K562 (cell line): Measurements from ENCODE around the gene TRMT1. TPM values are rescaled to one million over a fixed set of nuclear protein-coding genes. Genes with fewer than 3 reads are reported as not detected.
A peak's percentile ranks its signal among the peaks of the same experiment; 100 is the strongest.

Experiments used
- AFF4 ChIP-seq: sonication (generic); formaldehyde crosslinking; IDR thresholded peaks from 2 replicates; pipeline ENCODE4 v1.8.0; 2023; ENCODE audit warnings: mild to moderate bottlenecking, missing genetic modification reagents
- ARID4B ChIP-seq: sonication (generic); formaldehyde crosslinking; IDR thresholded peaks from 2 replicates; pipeline ENCODE4 v1.8.0; 2022; ENCODE audit warnings: mild to moderate bottlenecking, missing genetic modification reagents
- CXXC5 ChIP-seq: fragments of 250-450 bp; sonication (Bioruptor Pico); IDR thresholded peaks from 2 replicates; pipeline ENCODE4 v1.8.0; 2022; ENCODE audit warnings: inconsistent platforms, mild to moderate bottlenecking, moderate library complexity
- E2F6 ChIP-seq, 2 experiments: IDR thresholded peaks; 2 replicates each; pipeline ENCODE4 v1.6.1; 2011; ENCODE audit warnings: borderline replicate concordance in 1 of 2, control low read depth in 1 of 2, low read depth in 1 of 2, low read length in 1 of 2, mild to moderate bottlenecking in 1 of 2, mixed read lengths in 1 of 2, moderate library complexity in 1 of 2; ENCODE audit not compliant: insufficient read depth in 1 of 2, insufficient read length in 1 of 2, poor library complexity in 1 of 2, severe bottlenecking in 1 of 2; ENCODE audit errors: extremely low read depth in 1 of 2
- ETS1 ChIP-seq: conservative IDR thresholded peaks from 2 replicates; pipeline ENCODE4 v1.6.1; 2011; ENCODE audit warnings: low read depth, mild to moderate bottlenecking, low read length; ENCODE audit not compliant: control insufficient read depth
- MCM5 ChIP-seq: fragments of 450-650 bp; IDR thresholded peaks from 2 replicates; pipeline ENCODE4 v1.6.1; 2016; ENCODE audit warnings: low read depth
- MYBL2 ChIP-seq, 2 experiments: fragments of 450-650 bp in 1 of 2; sonication (generic) in 1 of 2; formaldehyde crosslinking in 1 of 2; IDR thresholded peaks; 2 replicates each; pipeline versions ENCODE4 v1.6.1 to v1.8.1; 2017 to 2022; ENCODE audit warnings: borderline replicate concordance in 1 of 2, inconsistent platforms in 1 of 2, low read depth in 1 of 2, mild to moderate bottlenecking in 1 of 2, missing genetic modification reagents in 1 of 2, moderate library complexity in 1 of 2
- PHF20 ChIP-seq: fragments of 450-650 bp; IDR thresholded peaks from 2 replicates; pipeline ENCODE4 v1.6.1; 2018; ENCODE audit not compliant: partially characterized antibody
- PTBP1 ChIP-seq: fragments of 200-400 bp; formaldehyde crosslinking; IDR thresholded peaks from 2 replicates; pipeline ENCODE4 v1.6.1; 2017; ENCODE audit warnings: low read depth, low read length
- SMARCC2 ChIP-seq: fragments of 450-650 bp; IDR thresholded peaks from 2 replicates; pipeline ENCODE4 v1.6.1; 2017; ENCODE audit warnings: antibody characterized with exemption, moderate library complexity, mild to moderate bottlenecking, low read depth
- TARDBP ChIP-seq: fragments of 450-650 bp; IDR thresholded peaks from 2 replicates; pipeline ENCODE4 v1.6.1; 2016
- THRB ChIP-seq: fragments of 450-650 bp; formaldehyde crosslinking; conservative IDR thresholded peaks from 2 replicates; pipeline ENCODE4 v1.4.0; 2022; ENCODE audit warnings: mild to moderate bottlenecking, missing genetic modification characterization
- YY1 ChIP-seq, 3 experiments: IDR thresholded peaks; 2 replicates each; pipeline ENCODE4 v1.6.1; 2011; ENCODE audit warnings: low read length in 2 of 3, mild to moderate bottlenecking in 2 of 3, moderate library complexity in 2 of 3, borderline replicate concordance in 1 of 3, control low read depth in 1 of 3, low read depth in 1 of 3; ENCODE audit not compliant: insufficient read depth in 3 of 3, insufficient replicate concordance in 2 of 3, control insufficient read depth in 1 of 3, insufficient read length in 1 of 3; ENCODE audit errors: extremely low read depth in 1 of 3
- polyA plus RNA-seq, 8 experiments: library from polyadenylated mRNA; depleted of rRNA in 4 of 8; stranded (reverse) in 5 of 8; unstranded in 3 of 8; fragments of >200 nt; fragmentation: Nextera tagmentation in 2 of 8; fragmentation: Illumina TruSeq in 1 of 8; extraction: Ambion mirVana in 2 of 8; extraction: Trizol in 1 of 8; gene quantifications; 2 replicates each; pipeline versions ENCODE4 v1.2.1 to v1.2.3, GENCODE V29; 2011 to 2014; ENCODE audit warnings: inconsistent platforms in 1 of 8, missing spikeins in 1 of 8
- total RNA-seq, 7 experiments: library from RNA; depleted of rRNA in 6 of 7; stranded (reverse); fragments of >200 nt in 6 of 7; fragmentation: Illumina TruSeq in 2 of 7; extraction: Trizol in 2 of 7; gene quantifications; 2 replicates each; pipeline versions ENCODE4 v1.2.1 to v1.2.3, GENCODE V29; 2011 to 2021; ENCODE audit warnings: low replicate concordance in 1 of 7

The TRMT1 gene
- total and polyA plus RNA-seq, 9 of the 15 experiments (the other 6 are each of a cell fraction or from before 2014, with no cell fraction given): 5.8 to 158 (median 54.3) TPM

- TF ChIP-seq PTBP1 (peak; percentile 35; the same call in 1 of the 2 replicates), AFF4 (peak; percentile 86), MYBL2 (IDR thresholded peaks at IDR 0.05; ENCODE audit: low read depth) (no peak), MYBL2 (CRISPR knock-in tag; IDR thresholded peaks at IDR 0.05; ENCODE audit: borderline replicate concordance) (no peak), CXXC5 (peak; percentile 60), TARDBP (peak; percentile 50; the same call in 1 of the 2 replicates), E2F6 (IDR thresholded peaks at IDR 0.05; ENCODE audit: borderline replicate concordance in 1 of 2, extremely low read depth in 1 of 2, insufficient read depth in 1 of 2, insufficient read length in 1 of 2, low read depth in 1 of 2, low read length in 1 of 2, poor library complexity in 1 of 2, severe bottlenecking in 1 of 2) (peak in 1 of 2 experiments; percentile 9), MCM5 (no peak), YY1 (IDR thresholded peaks at IDR 0.05; ENCODE audit: borderline replicate concordance in 1 of 3, control insufficient read depth in 1 of 3, extremely low read depth in 1 of 3, insufficient read depth in 3 of 3, insufficient read length in 1 of 3, insufficient replicate concordance in 2 of 3, low read depth in 1 of 3, low read length in 2 of 3) (peak in 1 of 3 experiments; percentile 25), THRB (CRISPR knock-in tag) (no peak), ETS1 (no peak; the same call in 1 of the 2 replicates), PHF20 (no peak), SMARCC2 (no peak), ARID4B (CRISPR knock-in tag) (no peak)
Measured at GRCh38 chr19:13154241-13154778, 37.8 kb upstream of the TRMT1 start (continued).
